ENCODE measurements around the gene CCDC102A.

GRCh38 chr16:57531253-57531575, 5.2 kb downstream of the CCDC102A start:
- TF ChIP-seq KAT2B (IDR thresholded peaks at IDR 0.05; ENCODE audit: low read depth, low read length) (no peak), TARDBP (IDR thresholded peaks at IDR 0.05) (no peak), CTCF (IDR thresholded peaks at IDR 0.05 in 2 of 3, conservative IDR thresholded peaks at IDR 0.05 in 1 of 3; ENCODE audit: insufficient read depth in 2 of 3, low read depth in 1 of 3, low read length in 3 of 3) (no peak), FOXK2 (conservative IDR thresholded peaks at IDR 0.05 in 1 of 2, IDR thresholded peaks at IDR 0.05 in 1 of 2; ENCODE audit: low read depth in 2 of 2) (no peak), U2AF1 (optimal IDR thresholded peaks at IDR 0.05; ENCODE audit: low read depth, low read length) (no peak), ATF7 (IDR thresholded peaks at IDR 0.05) (no peak)
- TF ChIP-seq, protein P1, sequence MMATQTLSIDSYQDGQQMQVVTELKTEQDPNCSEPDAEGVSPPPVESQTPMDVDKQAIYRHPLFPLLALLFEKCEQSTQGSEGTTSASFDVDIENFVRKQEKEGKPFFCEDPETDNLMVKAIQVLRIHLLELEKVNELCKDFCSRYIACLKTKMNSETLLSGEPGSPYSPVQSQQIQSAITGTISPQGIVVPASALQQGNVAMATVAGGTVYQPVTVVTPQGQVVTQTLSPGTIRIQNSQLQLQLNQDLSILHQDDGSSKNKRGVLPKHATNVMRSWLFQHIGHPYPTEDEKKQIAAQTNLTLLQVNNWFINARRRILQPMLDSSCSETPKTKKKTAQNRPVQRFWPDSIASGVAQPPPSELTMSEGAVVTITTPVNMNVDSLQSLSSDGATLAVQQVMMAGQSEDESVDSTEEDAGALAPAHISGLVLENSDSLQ (IDR thresholded peaks at IDR 0.05), result no peak

Data from K562 (cell line).